Measurements from ENCODE around the gene ZNF526. TPM values are rescaled to one million over a fixed set of nuclear protein-coding genes. Genes with fewer than 3 reads are reported as not detected.
A peak's percentile ranks its signal among the peaks of the same experiment; 100 is the strongest.

Gene ZNF526
- polyA plus RNA-seq, 3 donors = 0.96 to 3.4 (median 1.3) TPM

DNA sequence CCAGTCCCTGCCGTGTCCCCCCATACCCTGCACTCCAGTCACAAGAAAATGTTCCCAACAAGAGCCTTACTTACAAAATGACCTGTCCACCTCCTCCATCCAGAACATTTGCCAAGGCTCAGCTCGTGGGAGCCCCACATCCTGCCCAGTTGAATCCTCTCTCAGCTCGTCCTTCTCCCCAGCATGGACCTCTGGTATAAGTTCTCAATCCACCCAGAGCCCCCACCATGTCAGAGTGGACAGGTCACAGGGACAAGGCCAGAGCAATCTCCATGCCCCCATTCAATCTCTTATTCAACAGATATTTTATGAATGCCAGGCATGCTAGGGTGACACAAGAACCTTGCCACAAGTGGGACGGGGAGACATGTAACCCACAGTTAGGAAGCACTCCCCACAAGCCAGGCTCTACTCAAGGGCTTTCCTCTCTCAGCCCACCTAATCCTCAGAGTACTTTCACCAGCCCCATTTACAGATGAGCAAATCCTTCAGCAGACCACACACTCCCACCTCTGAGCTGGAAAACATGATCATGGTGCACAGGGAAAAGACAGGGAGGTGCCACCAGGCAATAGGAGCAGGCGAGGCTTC lies 17.7 kb upstream of the ZNF526 start:
- 17% methylated on average over 5 of the region's 5 CpGs for WGBS (ENCODE audit: insufficient coverage)
- H3K79me2 ChIP-seq (ENCODE audit: insufficient read depth, low read length) = peaks cover 83% of the 10 kb centered on the region
- DNase-seq = peak in 1 of 3 donors; percentile 24
- Mint-ChIP-seq H3K4me3 (peak overlapping the region; percentile 73 to 84), H3K9me3 (peaks cover 0 to 3% (median 0%) of the 10 kb centered on the region in 7 donors), H3K27me3 (ENCODE audit: low read depth in 3 of 3) (peaks cover 0 to 5% (median 0%) of the 10 kb centered on the region in 3 donors), H3K27ac (peak overlapping the region; percentile 100), H3K36me3 (peaks cover 79 to 88% of the 10 kb centered on the region in 2 donors), H3K4me1 (peaks cover 85% of the 10 kb centered on the region)
- TF ChIP-seq CTCF (IDR thresholded peaks at IDR 0.05) = no peak
- peak overlapping the region in 1 of 3 experiments; percentile 79 for H3K4me3 ChIP-seq (replicated peaks in 1 of 3; ENCODE audit: low read depth in 2 of 3, low read length in 3 of 3)
- peak overlapping the region; percentile 91 for H3K4me2 ChIP-seq (replicated peaks; ENCODE audit: extremely low read depth, low read length, poor library complexity, severe bottlenecking)
- intact Hi-C loops (cut with micrococcal nuclease) = loop anchor here in 1 of 2 donors (1.0 to 5.0 kb wide), 2 partner anchors 13 to 80 kb away; no protein-coding TSS in a partner anchor
- H3K9ac ChIP-seq (ENCODE audit: insufficient read depth, low read length, poor library complexity, severe bottlenecking) = peak overlapping the region; percentile 98
- H3K9me3 ChIP-seq (replicated peaks in 1 of 2; ENCODE audit: control insufficient read depth in 1 of 2, insufficient read depth in 1 of 2, low read length in 2 of 2) = no peaks in the 10 kb centered on the region
- H3K4me1 ChIP-seq (ENCODE audit: control insufficient read depth in 1 of 2, insufficient read depth in 2 of 2, low read length in 2 of 2) = peaks cover 79 to 81% of the 10 kb centered on the region in 2 donors
- H2AFZ ChIP-seq (ENCODE audit: insufficient read depth, low read depth, low read length, poor library complexity, severe bottlenecking) = peak overlapping the region; percentile 53
- peak overlapping the region; percentile 100 for H3K27ac ChIP-seq (ENCODE audit: low read depth in 1 of 2, low read length in 2 of 2)
- H3K27me3 ChIP-seq (ENCODE audit: control insufficient read depth in 2 of 2, insufficient read depth in 2 of 2, low read length in 2 of 2) = no peaks in the 10 kb centered on the region
- peaks cover 9% of the 10 kb centered on the region for H4K20me1 ChIP-seq (ENCODE audit: insufficient read depth, low read length)
- H3K36me3 ChIP-seq (replicated peaks in 1 of 2; ENCODE audit: control insufficient read depth in 1 of 2, insufficient read depth in 2 of 2, low read length in 2 of 2) = peaks cover 50 to 75% of the 10 kb centered on the region in 2 donors

DNA sequence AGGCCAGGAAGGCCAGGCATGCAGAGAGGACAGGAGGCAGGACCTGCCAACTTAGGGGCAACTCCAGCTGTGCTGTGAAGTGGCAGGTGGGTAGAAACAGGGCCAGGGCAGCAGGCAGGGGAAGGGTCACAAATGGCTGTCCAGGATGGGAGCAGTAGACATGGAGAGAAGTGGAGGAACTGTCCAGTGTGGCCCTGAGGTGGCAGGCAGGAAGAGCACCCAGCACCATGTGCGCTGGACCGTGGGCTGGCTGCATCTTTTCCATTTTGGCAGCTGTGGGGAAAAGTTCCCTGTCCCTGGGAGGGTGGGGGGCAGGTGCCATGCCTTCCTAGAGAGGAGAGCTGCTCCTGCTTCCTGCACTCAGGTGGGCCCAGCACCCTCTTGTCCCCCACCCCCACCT lies 16.4 kb upstream of the ZNF526 start:
- Histone ChIP-seq H3K27me3 (ENCODE audit: control insufficient read depth in 2 of 2, insufficient read depth in 2 of 2, low read length in 2 of 2) (no peaks in the 10 kb centered on the region), H3K36me3 (replicated peaks in 1 of 2; ENCODE audit: control insufficient read depth in 1 of 2, insufficient read depth in 2 of 2, low read length in 2 of 2) (peaks cover 59 to 80% of the 10 kb centered on the region in 2 donors), H3K27ac (ENCODE audit: low read depth in 1 of 2, low read length in 2 of 2) (peak overlapping the region; percentile 100), H3K4me2 (replicated peaks; ENCODE audit: extremely low read depth, low read length, poor library complexity, severe bottlenecking) (no peak overlapping the region), H3K4me3 (replicated peaks in 1 of 3; ENCODE audit: low read depth in 2 of 3, low read length in 3 of 3) (no peak overlapping the region), H4K20me1 (ENCODE audit: insufficient read depth, low read length) (peaks cover 22% of the 10 kb centered on the region), H3K4me1 (ENCODE audit: control insufficient read depth in 1 of 2, insufficient read depth in 2 of 2, low read length in 2 of 2) (peaks cover 79 to 81% of the 10 kb centered on the region in 2 donors), H3K9me3 (replicated peaks in 1 of 2; ENCODE audit: control insufficient read depth in 1 of 2, insufficient read depth in 1 of 2, low read length in 2 of 2) (no peaks in the 10 kb centered on the region), H3K9ac (ENCODE audit: insufficient read depth, low read length, poor library complexity, severe bottlenecking) (no peak overlapping the region), H3K79me2 (ENCODE audit: insufficient read depth, low read length) (peaks cover 87% of the 10 kb centered on the region), H2AFZ (ENCODE audit: insufficient read depth, low read depth, low read length, poor library complexity, severe bottlenecking) (no peak overlapping the region)
- peaks cover 85 to 91% of the 10 kb centered on the region in 2 donors for H3K36me3 Mint-ChIP-seq
- H3K27me3 Mint-ChIP-seq (ENCODE audit: low read depth in 3 of 3) = peaks cover 0 to 5% (median 0%) of the 10 kb centered on the region in 3 donors
- peaks cover 0 to 3% (median 0%) of the 10 kb centered on the region in 7 donors for H3K9me3 Mint-ChIP-seq
- 100% methylated on average over 2 of the region's 2 CpGs for WGBS (ENCODE audit: insufficient coverage)
- DNase-seq = no peak
- H3K4me1 Mint-ChIP-seq = peaks cover 88% of the 10 kb centered on the region
- no peak overlapping the region for H3K4me3 Mint-ChIP-seq
- H3K27ac Mint-ChIP-seq = peak overlapping the region; percentile 100
- no peak for TF ChIP-seq CTCF (IDR thresholded peaks at IDR 0.05)
- intact Hi-C loops (cut with micrococcal nuclease) = loop anchor here in 1 of 2 donors (5.0 kb wide), 1 partner anchor 79 kb away; no protein-coding TSS in a partner anchor
